GM19397 (cell line): ENCODE results near the gene PNPT1.
"Not testable (repeated sequence)": the region's sequence is repeated elsewhere in the genome, so short reads cannot be mapped to it uniquely, and the experiment has no call there.

Experiments used
- ATAC-seq: cut with Tn5 transposase; IDR thresholded peaks from one replicate; pipeline ENCODE4 v1.9.1; 2021; ENCODE audit warnings: mild to moderate bottlenecking, moderate library complexity; ENCODE audit not compliant: unreplicated experiment

Gene PNPT1

GRCh38 chr2:55693181-55694125 lies at the start of gene PNPT1:
TSS of gene PNPT1 (minus strand) at chr2:55693844. CDS start at chr2:55693823, 21 bp downstream.
- ATAC-seq = peak; percentile 100

- ATAC-seq = no peak
Measured at GRCh38 chr2:55742996-55743395, 49.4 kb upstream of the PNPT1 start.

- ATAC-seq = not testable (repeated sequence)
Measured at GRCh38 chr2:55736019-55736536, 42.4 kb upstream of the PNPT1 start.

DNA sequence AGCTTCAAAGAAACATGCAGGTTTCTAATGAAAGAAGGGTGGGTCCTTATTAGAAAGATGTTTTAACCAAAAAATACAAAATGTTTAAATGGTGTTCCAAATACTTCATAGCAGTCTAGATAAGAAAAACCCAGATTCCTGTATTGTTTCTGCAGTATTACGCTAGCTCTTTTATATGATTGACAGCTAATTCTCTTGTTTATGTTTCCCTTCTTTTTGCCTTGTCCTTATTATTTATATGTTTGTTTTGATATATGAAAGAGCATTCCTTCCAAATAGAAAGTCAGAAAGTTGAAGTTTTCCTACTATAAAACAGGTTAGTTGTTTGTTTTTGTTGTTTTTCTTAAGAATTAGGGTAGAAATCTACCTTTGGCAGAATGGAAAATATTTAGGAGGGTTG lies 41.1 kb upstream of the PNPT1 start:
- no peak for ATAC-seq

- no peak for ATAC-seq
Measured at GRCh38 chr2:55733335-55733734, 39.7 kb upstream of the PNPT1 start.

DNA sequence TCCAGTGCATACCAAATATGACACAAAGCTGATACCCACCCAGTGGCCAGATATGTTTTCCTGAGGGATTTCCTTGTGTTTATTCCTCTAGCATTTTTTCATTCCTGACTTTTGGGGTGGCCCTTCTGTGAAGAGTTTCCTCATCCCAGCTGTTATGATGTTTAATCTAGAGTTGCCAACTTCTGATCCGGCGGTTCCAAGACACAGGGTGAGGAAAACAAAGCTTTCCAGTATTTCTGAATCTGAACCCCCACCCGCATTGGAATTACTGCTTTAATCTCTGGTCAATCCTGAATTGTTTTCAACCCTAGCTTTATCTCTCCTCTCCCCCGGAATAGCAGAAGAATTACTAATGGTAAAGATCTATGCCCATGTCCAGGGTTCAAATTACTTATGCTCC lies 39.2 kb upstream of the PNPT1 start:
- no peak for ATAC-seq

GRCh38 chr2:55729136-55729685 lies 35.6 kb upstream of the PNPT1 start:
- no peak for ATAC-seq

DNA sequence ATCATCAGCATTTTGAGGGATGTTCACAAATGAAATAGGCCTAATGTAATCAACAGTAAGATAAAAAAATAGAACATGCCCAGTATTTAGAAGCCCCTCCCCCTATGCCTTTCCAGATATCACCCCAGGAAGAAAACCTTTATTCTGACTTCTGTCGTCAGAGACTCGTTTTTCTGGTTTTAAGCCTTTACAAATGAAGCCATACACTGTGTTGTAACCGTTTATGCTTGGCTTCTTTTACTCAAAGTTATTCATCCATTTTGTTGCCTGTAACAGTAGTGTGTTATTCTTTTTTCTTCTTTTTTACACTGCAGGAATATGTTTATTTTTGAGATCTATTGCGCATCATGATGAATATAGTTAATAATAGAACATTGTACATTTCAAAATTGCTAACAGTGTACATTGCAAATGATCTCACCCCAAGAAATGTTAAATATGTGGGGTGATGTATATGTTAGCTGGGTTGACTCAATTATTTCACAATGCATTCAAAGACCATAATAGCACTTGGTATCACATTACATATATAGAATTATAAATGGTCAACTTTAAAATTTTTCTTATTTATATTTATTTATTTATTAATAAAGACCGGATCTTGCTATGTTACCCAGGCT lies 28.1 kb upstream of the PNPT1 start:
- no peak for ATAC-seq

- no peak for ATAC-seq
Measured at GRCh38 chr2:55720417-55720816, 26.8 kb upstream of the PNPT1 start.

- ATAC-seq = no peak
Measured at GRCh38 chr2:55719852-55720251, 26.2 kb upstream of the PNPT1 start.

GRCh38 chr2:55718165-55719008 lies 24.7 kb upstream of the PNPT1 start:
- ATAC-seq = no peak

DNA sequence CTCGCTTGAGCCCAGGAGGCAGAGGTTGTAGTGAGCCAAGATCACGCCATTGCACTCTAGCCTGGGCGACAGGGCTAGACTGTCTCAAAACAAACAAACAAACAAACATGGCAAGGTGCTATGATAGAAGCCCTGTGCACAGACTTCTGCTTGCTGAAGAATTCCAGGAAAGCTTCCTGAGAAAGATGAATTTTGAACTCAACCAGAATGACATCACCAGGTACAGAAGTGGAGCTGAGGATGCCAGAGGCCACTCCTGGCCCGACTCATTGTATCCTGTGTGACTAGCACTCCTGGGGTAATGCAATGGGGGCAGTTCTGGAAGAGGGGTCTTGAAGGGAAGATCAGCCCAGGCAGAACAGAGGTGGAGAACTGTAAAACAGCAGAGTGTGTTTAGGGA lies 22.0 kb upstream of the PNPT1 start:
- ATAC-seq = no peak

DNA sequence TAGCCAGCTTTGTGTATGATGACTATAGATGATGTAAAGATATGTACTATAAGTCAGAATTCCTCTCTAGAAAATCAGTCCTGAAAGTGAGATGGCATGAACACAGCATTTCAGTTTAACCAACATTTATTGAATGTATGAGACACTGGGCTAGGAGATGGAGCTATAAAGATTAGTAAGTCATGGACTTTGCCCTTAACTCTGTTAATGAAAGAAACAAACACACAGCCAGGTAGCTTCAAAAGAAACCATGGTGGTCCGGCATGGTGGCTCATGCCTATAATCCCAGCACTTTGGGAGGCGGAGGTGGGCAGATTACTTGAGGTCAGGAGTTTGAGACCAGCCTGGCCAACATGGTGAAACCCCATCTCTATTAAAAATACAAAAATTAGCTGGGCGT lies 21.5 kb upstream of the PNPT1 start:
- not testable (repeated sequence) for ATAC-seq

GRCh38 chr2:55712477-55713060 lies 18.9 kb upstream of the PNPT1 start:
- no peak for ATAC-seq

- no peak for ATAC-seq
Measured at GRCh38 chr2:55710025-55710424, 16.4 kb upstream of the PNPT1 start.

- ATAC-seq = no peak
Measured at GRCh38 chr2:55707751-55708150, 14.1 kb upstream of the PNPT1 start.

GRCh38 chr2:55706258-55706657 lies 12.6 kb upstream of the PNPT1 start:
- not testable (repeated sequence) for ATAC-seq

- no peak for ATAC-seq
Measured at GRCh38 chr2:55705027-55705653, 11.5 kb upstream of the PNPT1 start.

GRCh38 chr2:55703350-55703749 lies 9.7 kb upstream of the PNPT1 start:
- no peak for ATAC-seq

GRCh38 chr2:55692740-55693139 lies 904 bp downstream of the PNPT1 start:
- not testable (repeated sequence) for ATAC-seq
